ENCODE data around the gene SNRNP27. TPM values are rescaled to one million over a fixed set of nuclear protein-coding genes. Genes with fewer than 3 reads are reported as not detected.
A peak's percentile ranks its signal among the peaks of the same experiment; 100 is the strongest.
"Not testable (repeated sequence)": the region's sequence is repeated elsewhere in the genome, so short reads cannot be mapped to it uniquely, and the experiment has no call there.

Gene SNRNP27
- total RNA-seq, 1 experiment from 2014 or later: 63.7 TPM

DNA sequence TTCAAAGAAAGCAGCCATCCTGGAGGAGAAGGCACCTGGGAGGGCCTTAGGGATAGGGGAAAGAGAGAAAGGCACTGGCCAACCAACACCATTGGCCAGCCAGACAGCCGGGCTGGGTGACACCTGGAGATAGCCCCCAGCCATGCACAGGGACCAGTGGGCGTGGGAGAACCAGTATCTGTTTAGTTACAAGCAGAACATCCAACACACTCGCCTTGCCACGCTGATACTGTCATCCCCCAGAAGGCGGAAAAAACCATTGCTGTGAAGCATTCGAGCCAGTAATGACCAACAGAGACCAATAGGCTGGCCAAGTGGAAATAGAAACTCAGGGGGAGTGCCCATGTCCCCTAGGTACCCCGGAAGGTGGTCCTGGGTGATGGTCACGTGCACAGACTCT lies 52.2 kb downstream of the SNRNP27 start:
- no peak for DNase-seq (ENCODE audit: low spot score)

- DNase-seq (ENCODE audit: low spot score): peak; percentile 79
Observed at GRCh38 chr2:69946351-69947324, 52.9 kb downstream of the SNRNP27 start.

DNA sequence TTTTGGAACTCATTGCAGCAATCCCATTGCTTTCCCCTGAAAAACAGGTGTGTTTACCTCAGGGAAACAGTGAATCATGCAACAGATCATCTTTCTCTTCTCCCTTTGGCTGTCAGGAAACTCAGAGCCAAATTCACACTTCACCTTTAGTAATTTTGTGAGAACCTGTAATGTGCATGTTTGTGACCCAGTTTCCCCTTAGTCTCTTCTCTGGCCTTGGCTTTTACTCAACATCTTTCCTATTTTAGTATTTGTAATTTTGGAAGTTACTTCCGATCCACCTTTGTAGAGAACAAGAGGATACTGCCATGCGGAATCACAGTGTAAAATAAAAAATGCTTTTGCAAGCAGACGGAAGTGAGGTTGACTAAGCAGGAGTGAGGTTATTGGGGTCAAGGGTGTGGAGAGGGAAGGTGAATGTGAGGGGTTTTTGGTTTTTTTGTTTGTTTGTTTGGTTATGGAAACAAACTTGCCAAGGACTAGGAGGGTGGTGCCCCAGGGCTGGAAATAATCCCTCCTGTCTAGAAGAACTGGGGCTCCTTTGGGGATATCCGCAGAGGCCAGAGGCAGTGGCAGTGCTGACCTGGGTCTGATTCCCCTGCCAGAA lies 53.7 kb downstream of the SNRNP27 start:
- no peak for DNase-seq (ENCODE audit: low spot score)

DNA sequence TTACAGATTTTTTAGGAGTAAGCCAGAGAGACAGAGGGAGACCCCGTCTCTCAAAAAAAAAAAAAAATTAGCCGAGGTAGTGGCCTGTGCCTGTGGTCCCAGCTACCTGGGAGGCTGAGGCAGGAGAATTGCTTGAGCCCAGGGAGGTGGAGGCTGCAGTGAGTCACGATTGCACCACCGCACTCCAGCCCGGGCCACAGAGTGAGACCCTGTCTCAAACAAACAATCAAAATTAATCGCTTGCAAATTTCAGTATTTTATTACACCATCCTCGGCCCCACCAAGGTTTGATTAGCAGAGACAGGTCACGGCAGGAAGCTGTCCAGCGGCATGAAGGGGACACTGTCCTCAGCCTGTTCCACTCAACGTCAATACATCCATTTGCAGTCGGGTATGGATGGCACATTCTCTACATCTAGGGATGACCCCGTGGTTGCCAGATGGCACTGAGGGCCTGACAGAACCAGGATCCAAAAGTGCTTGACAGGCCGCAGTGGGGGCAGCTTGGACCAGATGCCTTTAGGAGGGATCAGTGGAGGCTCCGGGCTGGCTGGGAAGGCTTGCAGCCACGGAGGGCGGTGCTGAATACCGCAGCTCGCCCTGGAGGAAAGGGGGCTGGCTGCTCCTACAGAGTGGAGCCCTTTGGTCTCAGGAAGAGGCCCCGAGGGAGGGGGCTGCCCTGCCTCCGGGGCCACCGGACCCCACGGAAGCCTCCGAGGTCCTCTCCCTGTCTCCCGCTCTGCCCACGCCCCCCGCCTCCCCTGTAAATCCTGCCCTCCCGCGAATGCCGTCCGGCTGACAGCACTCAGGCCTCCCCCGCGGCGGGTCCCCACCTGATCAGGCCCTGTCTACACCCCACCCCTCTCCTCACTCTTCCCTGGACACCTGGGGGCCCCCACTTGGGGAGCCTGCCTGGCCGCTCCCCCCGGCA lies 54.5 kb downstream of the SNRNP27 start:
- DNase-seq (ENCODE audit: low spot score): no peak

DNA sequence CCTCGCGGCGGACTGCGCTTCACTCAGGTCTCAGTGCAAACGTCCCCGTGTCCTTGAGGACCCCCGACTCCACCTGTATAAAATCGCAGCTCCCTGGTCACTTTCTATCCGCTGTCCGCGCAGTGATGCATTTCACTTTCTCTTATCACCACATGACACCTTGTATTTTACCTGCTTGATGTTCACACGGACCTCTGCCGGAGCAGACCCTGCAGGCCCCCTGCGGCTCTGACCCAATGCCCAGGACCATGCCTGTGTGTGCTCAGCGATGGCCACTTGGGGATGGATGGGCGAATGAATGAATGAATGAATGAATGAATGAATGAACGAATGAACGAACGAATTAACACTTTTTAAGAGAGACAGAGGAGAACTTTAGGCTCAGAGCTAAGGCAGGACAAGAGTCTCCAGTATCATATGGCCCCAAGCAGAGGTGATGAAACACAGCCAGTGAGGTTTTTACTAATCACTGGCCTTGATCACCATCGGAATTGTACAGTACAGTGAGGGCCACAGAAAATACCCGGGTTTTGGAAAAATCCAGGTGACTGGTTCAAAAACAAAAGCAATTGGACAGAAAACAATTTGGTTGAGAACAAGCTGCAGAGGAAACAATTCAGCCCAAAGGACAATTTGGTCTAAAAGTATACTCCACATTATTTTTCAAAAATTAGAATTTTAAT lies 55.3 kb downstream of the SNRNP27 start:
- DNase-seq (ENCODE audit: low spot score): no peak

DNA sequence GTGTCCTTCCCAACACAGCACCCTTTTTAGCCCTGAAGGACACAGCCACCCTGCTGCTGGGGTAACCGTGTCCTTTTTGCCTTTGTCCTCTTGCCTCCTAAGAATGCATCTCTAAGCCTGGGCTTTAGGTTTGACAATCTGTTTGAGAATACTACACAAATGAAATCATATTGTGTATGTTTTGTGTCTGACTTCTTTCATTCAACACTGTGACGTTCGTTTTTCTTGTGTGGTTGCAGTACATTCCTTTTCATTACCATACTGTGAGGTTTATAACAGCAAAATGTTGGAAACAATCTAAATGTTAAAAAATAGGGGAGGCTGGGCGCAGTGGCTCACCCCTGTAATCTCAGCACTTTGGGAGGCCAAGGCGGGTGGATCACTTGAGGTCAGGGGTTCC lies 56.5 kb downstream of the SNRNP27 start:
- no peak for DNase-seq (ENCODE audit: low spot score)

- DNase-seq (ENCODE audit: low spot score): not testable (repeated sequence)
Observed at GRCh38 chr2:69950671-69951070, 56.9 kb downstream of the SNRNP27 start.

DNA sequence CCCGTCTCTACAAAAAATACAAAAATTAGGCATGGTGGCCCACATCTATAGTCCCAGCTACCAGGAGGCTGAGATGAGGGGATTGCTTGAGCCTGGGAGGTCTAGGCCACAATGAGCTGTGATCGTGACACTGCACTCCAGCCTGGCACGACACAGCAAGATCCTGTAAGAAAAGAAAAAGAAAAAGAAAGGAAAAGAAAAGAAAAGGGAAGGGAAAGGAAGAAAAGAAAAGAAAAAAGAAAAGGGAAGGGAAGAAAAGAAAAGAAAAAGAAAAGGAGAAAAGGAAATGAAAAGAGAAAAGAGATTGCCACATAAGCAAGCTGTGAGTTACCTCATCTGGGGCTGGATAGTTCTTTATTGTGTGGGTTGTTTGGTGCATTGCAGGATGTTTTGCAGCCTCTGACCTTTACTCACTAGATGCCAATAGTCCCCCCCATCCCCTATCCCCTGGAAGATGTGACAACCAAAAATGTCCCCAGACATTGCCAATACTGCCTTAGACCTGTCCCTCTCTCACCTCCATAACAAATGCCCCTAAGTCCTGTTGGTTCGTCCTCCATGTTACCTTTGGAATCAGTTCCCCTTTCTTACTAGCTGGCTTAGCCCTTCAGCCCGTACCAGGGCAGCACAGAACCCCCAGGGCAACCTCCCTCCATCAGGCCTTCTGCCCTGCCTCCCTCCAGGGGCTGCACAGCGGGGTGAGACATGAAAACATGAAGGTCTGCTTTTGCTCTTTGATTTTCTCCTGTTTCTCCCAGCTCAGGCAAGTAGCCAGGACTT lies 58.8 kb downstream of the SNRNP27 start:
- DNase-seq (ENCODE audit: low spot score): no peak

GRCh38 chr2:69954084-69954483 lies 60.3 kb downstream of the SNRNP27 start:
- DNase-seq (ENCODE audit: low spot score): no peak

Other genes starting within 250 kb of the SNRNP27 start
- gene ANXA4, start 151.8 kb upstream of the SNRNP27 start, total RNA-seq (2014; rRNA removed; shearing (Covaris generic)): 9.8 and 19.8 TPM in 2 replicates
- gene GMCL1, start 64.3 kb upstream of the SNRNP27 start, total RNA-seq (2014; rRNA removed; shearing (Covaris generic)): 3.1 and 7.5 TPM in 2 replicates
- gene MXD1, start 21.2 kb downstream of the SNRNP27 start, total RNA-seq (2014; rRNA removed; shearing (Covaris generic)): 0.94 and 1.6 TPM in 2 replicates
- gene ASPRV1, start 67.7 kb downstream of the SNRNP27 start, total RNA-seq (2014; rRNA removed; shearing (Covaris generic)): 0.23 TPM in 1 of 2 replicates, not detected in the other
- gene PCBP1, start 193.5 kb downstream of the SNRNP27 start, total RNA-seq (2014; rRNA removed; shearing (Covaris generic)): 15.1 and 23.2 TPM in 2 replicates

Data from H4 (cell line).